CD4-positive, alpha-beta T cell treated with Interleukin-6 for 4 hours (primary cell): ENCODE results near the gene ITGB1BP1.

Experiments used
- DNase-seq: peaks from one replicate; pipeline ENCODE4 v3.0.0-alpha.2; 2020; ENCODE audit warnings: mixed read lengths

The ITGB1BP1 gene

DNA sequence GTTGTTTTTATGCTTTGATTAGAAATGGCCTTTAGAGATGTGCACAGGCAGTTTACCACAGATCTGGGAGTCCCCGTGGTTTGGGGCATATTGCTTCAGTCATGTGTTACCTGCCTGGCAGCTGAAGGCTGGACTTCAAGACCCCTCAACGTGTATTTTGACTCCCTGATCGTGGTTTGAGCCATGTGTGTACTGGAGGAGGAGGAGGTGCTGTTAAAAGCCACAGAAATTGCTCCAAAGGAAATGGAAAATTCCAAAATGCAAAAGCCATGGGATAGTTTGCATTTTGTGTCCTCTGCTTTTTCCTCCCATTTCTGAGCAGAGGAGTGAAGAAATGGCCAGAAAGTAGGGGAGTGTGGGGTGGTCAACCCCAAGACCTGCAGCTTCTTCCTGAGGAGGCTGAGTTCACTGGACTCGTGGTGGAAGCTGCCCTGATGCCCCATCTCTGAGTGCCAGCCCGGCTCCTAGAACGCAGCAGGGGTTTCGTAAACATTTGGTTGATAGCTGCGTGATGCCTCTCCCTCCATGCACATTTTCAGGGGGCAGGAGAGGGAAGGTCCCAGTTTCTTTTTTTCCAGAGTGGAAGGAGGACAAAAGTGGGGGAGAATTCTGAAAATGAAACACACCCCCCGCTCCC, 45.7 kb downstream of the ITGB1BP1 start:
- no peak for DNase-seq

DNA sequence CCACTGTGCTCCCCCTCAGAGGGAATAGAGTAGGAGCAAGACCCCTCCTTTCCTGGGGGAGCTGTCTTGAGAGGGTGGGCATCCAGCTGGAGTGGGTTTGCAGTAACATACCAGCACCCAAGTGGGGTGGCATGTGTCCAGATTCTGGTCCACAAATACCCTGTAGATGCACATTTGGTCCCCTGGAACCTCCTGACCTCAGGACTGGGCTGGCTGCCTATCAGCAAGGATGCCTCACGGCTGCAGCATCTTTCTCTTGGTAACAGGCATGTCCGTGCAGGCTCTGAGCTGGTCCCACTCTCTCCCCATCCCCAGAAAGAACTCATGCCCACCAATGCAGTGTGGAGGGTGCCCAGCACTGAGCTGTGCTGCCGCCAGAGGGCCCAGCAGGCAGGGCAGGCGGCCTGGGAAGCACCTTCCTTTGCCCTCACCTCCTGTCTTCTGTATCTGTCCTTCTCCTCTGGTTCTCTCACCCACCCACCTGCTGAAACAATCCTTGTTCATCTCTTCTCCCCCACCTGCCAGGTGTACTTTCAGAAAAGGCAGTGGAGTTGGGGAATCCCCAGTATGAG, 47.4 kb downstream of the ITGB1BP1 start:
- DNase-seq = no peak

DNA sequence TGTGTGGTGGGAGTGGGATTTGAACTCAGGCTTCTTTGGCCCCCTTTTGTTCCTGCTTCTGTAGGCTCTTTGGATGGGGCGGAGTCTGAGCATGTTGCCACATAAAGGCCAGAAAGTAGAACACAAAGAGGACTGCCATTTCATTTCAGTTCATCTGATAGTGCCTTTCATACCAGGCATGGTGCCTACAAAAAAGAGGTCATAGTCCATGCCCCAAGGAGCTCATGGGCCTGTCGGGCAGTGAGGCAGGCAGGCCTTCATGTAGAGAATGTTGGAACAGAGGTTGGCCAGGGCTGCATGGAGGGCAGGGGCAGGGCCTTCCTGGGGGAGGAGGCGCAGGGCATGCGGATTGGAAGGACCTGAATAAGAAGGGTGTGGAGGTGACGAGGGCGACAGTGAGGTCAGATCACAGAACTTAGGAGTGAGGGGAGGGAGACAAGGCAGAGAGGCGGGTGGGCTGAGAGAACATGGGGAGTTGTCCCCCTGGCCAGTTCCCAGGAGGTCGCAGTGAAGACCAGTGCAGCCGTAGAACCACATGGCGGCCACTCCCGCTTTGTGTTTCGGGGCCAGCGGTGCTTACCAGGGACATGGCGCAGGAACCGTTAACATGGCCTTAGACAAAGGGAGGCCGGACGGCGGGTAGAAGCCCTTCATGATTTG, 49.1 kb downstream of the ITGB1BP1 start:
- DNase-seq = no peak

DNA sequence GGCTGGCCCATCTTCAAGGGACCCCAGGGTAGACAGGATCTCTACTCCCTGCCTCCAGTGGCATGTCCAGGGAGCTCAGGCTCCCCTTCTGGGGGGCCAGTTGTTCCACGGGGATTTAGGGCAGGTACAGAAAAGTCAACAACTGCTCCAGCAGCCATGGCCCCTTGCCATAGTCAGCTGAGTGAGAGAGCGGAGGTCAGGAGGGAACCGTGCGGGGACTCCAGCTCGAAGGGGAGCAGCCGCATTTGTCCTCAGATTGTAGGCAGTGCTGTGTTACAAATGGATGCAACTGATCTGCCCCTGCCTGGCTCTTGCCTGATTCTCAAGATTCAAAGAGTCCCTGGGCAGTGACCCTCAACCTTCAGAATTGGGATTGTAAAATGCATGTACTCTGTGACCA, 49.9 kb downstream of the ITGB1BP1 start:
- no peak for DNase-seq

- DNase-seq = no peak
Observed at GRCh38 chr2:9373047-9373446, 50.3 kb downstream of the ITGB1BP1 start.

DNA sequence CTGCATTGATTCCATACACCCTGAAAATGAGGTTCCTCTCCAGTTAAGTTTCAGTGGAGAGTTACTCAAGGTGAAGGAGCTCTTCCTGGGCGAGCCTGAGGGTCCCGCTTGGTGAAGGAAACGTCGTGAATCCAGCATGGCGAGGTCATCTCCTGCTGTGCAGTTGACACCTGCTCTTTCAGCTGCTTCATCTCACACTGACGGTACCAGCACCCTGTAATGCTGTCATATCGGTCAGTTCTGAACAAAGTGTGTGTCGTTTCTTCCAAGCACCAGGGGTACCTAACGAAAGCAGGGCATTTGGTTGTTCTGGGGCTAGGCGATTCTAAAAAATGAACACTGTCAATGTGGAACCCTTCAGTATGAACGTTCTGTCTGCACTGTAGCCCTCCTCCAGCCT, 52.6 kb downstream of the ITGB1BP1 start:
- DNase-seq = no peak

DNA sequence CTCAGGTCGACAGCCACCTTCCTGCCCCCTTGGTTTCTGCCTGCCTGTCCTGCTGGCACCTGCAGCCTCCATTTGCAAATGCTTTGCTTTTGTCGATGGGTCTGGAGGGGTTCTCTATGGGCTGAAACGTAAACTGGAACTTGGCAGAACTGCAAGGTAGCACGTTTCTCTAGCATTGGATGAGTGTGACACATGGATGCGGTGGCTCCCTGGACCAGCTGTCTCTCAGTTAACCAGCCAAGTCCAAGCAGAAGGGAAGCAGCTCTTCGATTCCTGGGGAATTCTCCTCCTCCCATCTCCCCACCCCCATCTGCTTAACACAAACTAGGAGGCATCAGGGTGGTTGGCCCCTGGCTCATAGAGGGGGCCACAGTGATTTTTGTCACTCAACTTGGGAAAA, 57.3 kb downstream of the ITGB1BP1 start:
- no peak for DNase-seq

DNA sequence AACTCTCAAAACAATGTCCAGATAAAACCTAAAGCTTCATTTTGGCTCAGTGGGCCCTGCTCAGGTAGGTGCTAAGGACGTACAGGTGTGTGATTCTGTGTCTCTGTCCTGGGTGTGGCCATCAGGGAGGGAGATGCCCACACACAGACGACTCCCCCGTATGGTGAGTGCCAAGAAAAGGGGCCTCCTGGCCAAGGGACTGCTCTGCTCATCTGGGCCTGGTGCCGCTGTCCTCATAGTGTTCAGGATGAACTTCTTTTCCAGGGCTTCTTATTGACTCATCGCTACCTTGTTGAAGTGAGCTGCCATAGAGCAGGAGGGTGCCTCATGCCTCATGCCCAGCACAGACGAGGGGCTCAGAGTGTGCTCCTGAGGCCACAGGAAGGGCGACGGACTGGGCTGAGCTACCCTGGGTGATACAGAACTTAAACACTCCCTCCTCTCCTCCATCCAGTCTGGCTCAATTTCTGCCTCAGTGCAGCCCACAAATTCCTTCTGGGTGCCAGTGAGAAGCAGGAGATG, 57.8 kb downstream of the ITGB1BP1 start:
- DNase-seq = no peak

- no peak for DNase-seq
Observed at GRCh38 chr2:9364791-9365497, 58.4 kb downstream of the ITGB1BP1 start.

DNA sequence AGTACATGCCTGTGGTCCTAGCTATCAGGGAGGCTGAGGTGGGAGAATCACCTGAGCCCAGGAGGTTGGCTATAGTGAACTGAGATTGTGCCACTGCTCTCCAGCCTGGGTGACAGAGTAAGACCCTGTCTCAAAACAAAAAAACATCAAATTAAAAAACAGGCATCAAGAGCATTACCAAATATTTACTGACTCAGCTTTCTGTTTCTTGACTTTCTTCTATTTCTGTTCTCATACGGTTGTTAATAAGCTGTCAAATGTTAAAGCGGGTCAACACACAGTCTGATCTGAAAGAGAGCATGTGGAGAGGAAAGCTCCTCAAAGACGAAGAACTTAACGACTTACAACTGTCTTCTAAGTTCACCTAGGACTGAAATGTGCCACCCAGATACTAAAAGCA, 59.0 kb downstream of the ITGB1BP1 start:
- DNase-seq = no peak

- no peak for DNase-seq
Observed at GRCh38 chr2:9360701-9361100, 62.6 kb downstream of the ITGB1BP1 start.

GRCh38 chr2:9360110-9360509, 63.2 kb downstream of the ITGB1BP1 start:
- DNase-seq = no peak

DNA sequence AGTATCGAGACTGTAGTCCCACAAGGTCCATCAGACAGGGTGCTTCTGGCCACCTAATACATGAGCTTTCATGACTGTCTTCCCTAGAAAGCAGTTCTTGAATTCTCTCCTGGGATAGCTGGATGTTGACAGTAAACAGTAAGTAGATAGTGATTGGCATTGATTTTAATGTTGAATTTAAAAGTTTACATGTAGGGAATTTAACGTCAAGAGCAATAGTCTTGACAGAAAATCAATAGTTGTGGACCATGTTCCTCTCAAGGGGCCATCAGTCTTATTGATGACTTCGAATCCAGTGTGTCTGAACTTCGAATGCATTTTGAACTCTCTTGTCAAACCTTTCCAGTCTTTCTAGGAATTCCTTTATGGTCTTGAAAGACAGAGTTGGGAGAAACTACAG, 63.9 kb downstream of the ITGB1BP1 start:
- no peak for DNase-seq

GRCh38 chr2:9358846-9359245, 64.5 kb downstream of the ITGB1BP1 start:
- DNase-seq = no peak

DNA sequence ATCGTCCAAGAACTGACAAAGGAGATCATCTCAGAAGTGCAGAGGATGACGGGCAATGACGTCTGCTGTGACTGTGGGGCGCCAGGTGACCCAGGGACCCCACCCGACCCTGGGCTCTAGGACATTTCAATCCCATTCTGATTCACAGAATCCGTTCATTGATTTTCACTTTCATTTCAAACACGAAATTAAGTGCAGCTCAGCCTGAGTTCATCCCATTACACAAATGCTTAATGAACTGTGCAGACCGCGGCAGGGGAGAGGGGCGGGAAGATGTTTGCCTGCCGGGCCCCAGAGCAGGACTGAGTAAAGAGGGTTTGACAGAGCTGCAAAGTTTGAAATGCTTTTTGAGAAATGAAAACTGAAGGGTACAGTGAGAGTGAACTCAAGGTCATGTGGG, 67.1 kb downstream of the ITGB1BP1 start:
- no peak for DNase-seq

DNA sequence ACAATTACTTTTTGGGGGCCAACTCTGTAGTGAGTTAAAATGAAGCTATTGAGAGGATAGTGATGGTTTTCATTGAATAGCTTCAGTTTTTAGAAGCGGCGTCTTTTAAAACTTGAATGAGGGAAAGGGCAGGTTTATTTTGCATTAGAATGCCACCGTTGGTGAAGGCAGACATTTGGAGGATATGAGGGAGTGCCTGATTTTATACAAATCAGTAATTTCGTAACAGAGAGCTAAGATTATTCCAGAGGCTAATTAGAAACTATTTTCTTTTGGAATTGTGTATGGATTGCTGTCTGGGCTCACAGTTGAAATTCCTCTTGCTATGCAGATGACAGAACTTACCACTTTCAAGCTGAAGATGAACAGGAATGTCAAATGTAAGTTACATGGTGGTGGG, 67.6 kb downstream of the ITGB1BP1 start:
- no peak for DNase-seq

DNA sequence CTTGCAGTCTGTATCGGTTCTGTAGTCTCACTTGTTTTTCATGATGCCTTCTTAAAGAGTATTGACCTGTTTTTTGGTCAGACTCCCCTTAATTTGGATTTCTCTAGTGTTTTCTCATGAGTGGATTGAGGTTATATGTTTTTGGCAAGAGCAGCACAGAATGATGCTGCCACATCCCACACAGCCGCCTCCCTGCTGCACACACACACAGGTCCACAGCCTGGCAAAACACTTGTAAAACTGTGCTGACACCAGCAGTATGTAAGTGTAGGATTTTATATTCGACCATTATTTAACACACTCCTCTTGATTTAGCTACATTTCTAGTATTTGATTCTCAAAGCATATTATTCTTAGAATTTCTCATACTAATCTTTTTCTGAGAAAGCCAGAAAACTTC, 68.1 kb downstream of the ITGB1BP1 start:
- no peak for DNase-seq

- DNase-seq = no peak
Observed at GRCh38 chr2:9354318-9354717, 69.0 kb downstream of the ITGB1BP1 start.
